H9 (cell line): Measurements from ENCODE around the gene OTP. TPM values are rescaled to one million over a fixed set of nuclear protein-coding genes. Genes with fewer than 3 reads are reported as not detected.
A peak's percentile ranks its signal among the peaks of the same experiment; 100 is the strongest.

Experiments used
- DNase-seq: peaks from one replicate; pipeline ENCODE4 v3.0.0-alpha.2; 2017
- H2AFZ ChIP-seq: one replicate; pipeline ENCODE4 v1.6.1; 2013; ENCODE audit warnings: mild to moderate bottlenecking, low read length, control low read depth, moderate library complexity
- H2AK5ac ChIP-seq: 2 replicates; pipeline ENCODE4 v1.6.1; 2013; ENCODE audit warnings: low read length, control low read depth, mixed read lengths; ENCODE audit not compliant: insufficient read length
- H2BK120ac ChIP-seq: one replicate; pipeline ENCODE4 v1.6.1; 2013; ENCODE audit warnings: low read depth, mild to moderate bottlenecking, low read length, control low read depth, inconsistent platforms; ENCODE audit not compliant: poor library complexity, severe bottlenecking
- H2BK12ac ChIP-seq: 2 replicates; pipeline ENCODE4 v1.6.1; 2013; ENCODE audit warnings: low read length, control low read depth, mixed read lengths, low read depth; ENCODE audit not compliant: insufficient read length
- H2BK15ac ChIP-seq: 2 replicates; pipeline ENCODE4 v1.6.1; 2013; ENCODE audit warnings: low read depth, low read length, control low read depth
- H2BK20ac ChIP-seq: one replicate; pipeline ENCODE4 v1.6.1; 2013; ENCODE audit warnings: low read depth, mild to moderate bottlenecking, low read length, control low read depth, inconsistent platforms; ENCODE audit not compliant: poor library complexity, severe bottlenecking
- H2BK5ac ChIP-seq: 2 replicates; pipeline ENCODE4 v1.6.1; 2013; ENCODE audit warnings: low read length, control low read depth, mixed read lengths; ENCODE audit not compliant: insufficient read length
- H3K14ac ChIP-seq: 2 replicates; pipeline ENCODE4 v1.6.1; 2013; ENCODE audit warnings: low read length, control low read depth; ENCODE audit not compliant: insufficient read depth
- H3K18ac ChIP-seq: 2 replicates; pipeline ENCODE4 v1.6.1; 2013; ENCODE audit warnings: low read depth, mild to moderate bottlenecking, mixed read lengths, low read length, control low read depth; ENCODE audit not compliant: insufficient read length
- H3K23ac ChIP-seq: 2 replicates; pipeline ENCODE4 v1.6.1; 2013; ENCODE audit warnings: low read length, control low read depth, mixed read lengths, low read depth; ENCODE audit not compliant: insufficient read length
- H3K23me2 ChIP-seq: 2 replicates; pipeline ENCODE4 v1.6.1; 2013; ENCODE audit warnings: low read depth, mild to moderate bottlenecking, mixed read lengths, low read length, control low read depth; ENCODE audit not compliant: insufficient read length, poor library complexity, severe bottlenecking
- H3K27ac ChIP-seq: 2 replicates; pipeline ENCODE4 v1.5.1; 2013; ENCODE audit warnings: low read length, control low read depth, mixed read lengths, low read depth; ENCODE audit not compliant: insufficient read length
- H3K27me3 ChIP-seq: 2 replicates; pipeline ENCODE4 v1.6.1; 2013; ENCODE audit warnings: low read length, control low read depth, inconsistent platforms; ENCODE audit not compliant: insufficient read depth
- H3K4ac ChIP-seq: 2 replicates; pipeline ENCODE4 v1.6.1; 2013; ENCODE audit warnings: low read depth, mild to moderate bottlenecking, control low read depth, inconsistent platforms, low read length, moderate library complexity
- H3K4me1 ChIP-seq: 2 replicates; pipeline ENCODE4 v1.6.1; 2013; ENCODE audit warnings: low read length, control low read depth, inconsistent platforms; ENCODE audit not compliant: insufficient read depth
- H3K4me2 ChIP-seq: 2 replicates; pipeline ENCODE4 v1.6.1; 2013; ENCODE audit warnings: low read length, control low read depth, mixed read lengths; ENCODE audit not compliant: insufficient read length, insufficient read depth
- H3K56ac ChIP-seq: 2 replicates; pipeline ENCODE4 v1.6.1; 2013; ENCODE audit warnings: low read depth, mild to moderate bottlenecking, mixed read lengths, low read length, control low read depth; ENCODE audit not compliant: insufficient read length
- H3K79me1 ChIP-seq: 2 replicates; pipeline ENCODE4 v1.6.1; 2013; ENCODE audit warnings: low read depth, mild to moderate bottlenecking, moderate library complexity, low read length, control low read depth, inconsistent platforms; ENCODE audit not compliant: insufficient read depth, poor library complexity, severe bottlenecking
- H3K79me2 ChIP-seq: 2 replicates; pipeline ENCODE4 v1.6.1; 2013; ENCODE audit warnings: low read length, control low read depth, inconsistent platforms; ENCODE audit not compliant: insufficient read depth
- H3K9ac ChIP-seq: 2 replicates; pipeline ENCODE4 v1.6.1; 2013; ENCODE audit warnings: low read length, control low read depth, mixed read lengths; ENCODE audit not compliant: insufficient read length; ENCODE audit errors: extremely low read depth
- H3K9me3 ChIP-seq: one replicate; pipeline ENCODE4 v1.6.1; 2013; ENCODE audit warnings: low read depth, low read length, inconsistent platforms; ENCODE audit not compliant: control insufficient read depth
- H3T11ph ChIP-seq: one replicate; pipeline ENCODE4 v1.6.1; 2013; ENCODE audit warnings: mild to moderate bottlenecking, low read length, control low read depth, inconsistent platforms
- H4K20me1 ChIP-seq: one replicate; pipeline ENCODE4 v1.6.1; 2013; ENCODE audit not compliant: control insufficient read depth, insufficient read length, insufficient read depth
- H4K5ac ChIP-seq: 2 replicates; pipeline ENCODE4 v1.6.1; 2013; ENCODE audit warnings: low read depth, mild to moderate bottlenecking, mixed read lengths, low read length, control low read depth; ENCODE audit not compliant: insufficient read length
- H4K8ac ChIP-seq: replicated peaks from 2 replicates; pipeline ENCODE4 v1.6.1; 2013; ENCODE audit warnings: low read length, control low read depth, mixed read lengths, low read depth; ENCODE audit not compliant: insufficient read length
- H4K91ac ChIP-seq: 2 replicates; pipeline ENCODE4 v1.6.1; 2013; ENCODE audit warnings: low read depth, mild to moderate bottlenecking, moderate library complexity, mixed read lengths, low read length, control low read depth; ENCODE audit not compliant: insufficient read length
- H3K27ac Mint-ChIP-seq, 3 experiments: 2 replicates in 2 of 3; 3 replicates in 1 of 3; pipeline ENCODE4 v1.8.0; 2020 to 2021; ENCODE audit warnings: mixed read lengths in 3 of 3, mild to moderate bottlenecking in 1 of 3, moderate library complexity in 1 of 3
- H3K27me3 Mint-ChIP-seq: 2 replicates; pipeline ENCODE4 v1.8.0; 2021; ENCODE audit warnings: low read depth, mild to moderate bottlenecking, moderate library complexity, mixed read lengths
- H3K36me3 Mint-ChIP-seq, 3 experiments: 2 replicates in 2 of 3; 3 replicates in 1 of 3; pipeline ENCODE4 v1.8.0; 2020 to 2021; ENCODE audit warnings: low read depth in 3 of 3, mixed read lengths in 3 of 3; ENCODE audit not compliant: insufficient read depth in 1 of 3
- H3K4me1 Mint-ChIP-seq, 2 experiments: 2 replicates each; pipeline ENCODE4 v1.8.0; 2020; ENCODE audit warnings: mixed read lengths in 2 of 2
- H3K4me3 Mint-ChIP-seq, 2 experiments: 2 replicates in 1 of 2; 3 replicates in 1 of 2; pipeline ENCODE4 v1.8.0; 2020 to 2021; ENCODE audit warnings: mild to moderate bottlenecking in 2 of 2, mixed read lengths in 2 of 2, moderate library complexity in 1 of 2
- H3K9me3 Mint-ChIP-seq, 2 experiments: 2 replicates in 1 of 2; 3 replicates in 1 of 2; pipeline ENCODE4 v1.8.0; 2020; ENCODE audit warnings: mild to moderate bottlenecking in 2 of 2, mixed read lengths in 2 of 2, moderate library complexity in 1 of 2
- WGBS: extraction: QIAGEN DNeasy Blood & Tissue Kit; methylation state at CpG from one replicate; pipeline ENCODE4 v1.1.7; 2013; ENCODE audit warnings: missing lambda C conversion rate, low lambda C conversion rate, mixed read lengths; ENCODE audit not compliant: insufficient read length; ENCODE audit errors: extremely low coverage; 5-methylcytosine and 5-hydroxymethylcytosine counted together
- total RNA-seq: library from RNA; stranded (reverse); gene quantifications from 2 replicates; pipeline ENCODE4 v1.2.1, GENCODE V29; 2021
- TF ChIP-seq, protein P1 (sequence below): fragments of 200-600 bp; sonication (generic); conservative IDR thresholded peaks from 3 replicates; pipeline ENCODE4 v1.8.0; 2021; ENCODE audit warnings: antibody characterized with exemption, mild to moderate bottlenecking

The OTP gene
- total RNA-seq, 1 experiment from 2014 or later = not detected

DNA sequence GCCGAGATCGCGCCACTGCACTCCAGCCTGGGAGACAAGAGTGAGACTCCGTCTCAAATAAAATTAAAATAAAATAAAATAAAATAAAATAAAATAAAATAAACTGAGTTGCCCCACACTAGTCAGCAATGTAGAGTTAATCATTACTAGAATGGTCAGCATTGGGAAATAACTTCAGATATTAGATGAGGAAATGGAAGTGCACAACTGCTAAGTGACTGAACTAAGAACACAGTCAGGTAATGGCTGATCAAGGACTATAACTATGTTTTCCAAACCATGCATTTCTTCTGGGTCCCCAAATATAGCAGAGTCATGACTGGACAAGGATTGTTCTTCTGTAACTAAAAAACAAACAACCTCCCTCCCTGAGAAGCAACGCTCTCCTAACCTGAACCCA, 17.1 kb downstream of the OTP start:
- Histone ChIP-seq H3K9ac (no peak overlapping the region), H3K4me1 (no peaks in the 10 kb centered on the region; the same call in 1 of the 2 replicates), H3K14ac (no peak overlapping the region), H3K56ac (no peak overlapping the region), H3K79me1 (no peaks in the 10 kb centered on the region), H2AK5ac (no peak overlapping the region), H3K4ac (no peak overlapping the region), H3K27ac (no peak overlapping the region), H2BK5ac (no peak overlapping the region), H3K18ac (peak overlapping the region; percentile 57), H3K79me2 (no peaks in the 10 kb centered on the region), H4K8ac (no peak overlapping the region), H3T11ph (no peak overlapping the region), H2BK12ac (no peak overlapping the region), H2AFZ (no peak overlapping the region), H4K20me1 (no peaks in the 10 kb centered on the region), H3K9me3 (no peaks in the 10 kb centered on the region), H3K23ac (no peak overlapping the region), H3K27me3 (peaks cover 13% of the 10 kb centered on the region; the same call in 1 of the 2 replicates), H2BK120ac (peak overlapping the region; percentile 72), H4K5ac (no peak overlapping the region), H2BK20ac (no peak overlapping the region), H2BK15ac (no peak overlapping the region), H4K91ac (no peak overlapping the region), H3K23me2 (no peaks in the 10 kb centered on the region), H3K4me2 (no peak overlapping the region)
- Mint-ChIP-seq H3K4me3 (no peak overlapping the region), H3K27me3 (peaks cover 84% of the 10 kb centered on the region), H3K36me3 (no peaks in the 10 kb centered on the region), H3K27ac (no peak overlapping the region), H3K4me1 (peaks cover 8 to 10% of the 10 kb centered on the region in 2 experiments), H3K9me3 (no peaks in the 10 kb centered on the region)
- DNase-seq = no peak
- WGBS = no CpG with 5 or more reads among the region's 5 CpGs
- TF ChIP-seq, protein P1, sequence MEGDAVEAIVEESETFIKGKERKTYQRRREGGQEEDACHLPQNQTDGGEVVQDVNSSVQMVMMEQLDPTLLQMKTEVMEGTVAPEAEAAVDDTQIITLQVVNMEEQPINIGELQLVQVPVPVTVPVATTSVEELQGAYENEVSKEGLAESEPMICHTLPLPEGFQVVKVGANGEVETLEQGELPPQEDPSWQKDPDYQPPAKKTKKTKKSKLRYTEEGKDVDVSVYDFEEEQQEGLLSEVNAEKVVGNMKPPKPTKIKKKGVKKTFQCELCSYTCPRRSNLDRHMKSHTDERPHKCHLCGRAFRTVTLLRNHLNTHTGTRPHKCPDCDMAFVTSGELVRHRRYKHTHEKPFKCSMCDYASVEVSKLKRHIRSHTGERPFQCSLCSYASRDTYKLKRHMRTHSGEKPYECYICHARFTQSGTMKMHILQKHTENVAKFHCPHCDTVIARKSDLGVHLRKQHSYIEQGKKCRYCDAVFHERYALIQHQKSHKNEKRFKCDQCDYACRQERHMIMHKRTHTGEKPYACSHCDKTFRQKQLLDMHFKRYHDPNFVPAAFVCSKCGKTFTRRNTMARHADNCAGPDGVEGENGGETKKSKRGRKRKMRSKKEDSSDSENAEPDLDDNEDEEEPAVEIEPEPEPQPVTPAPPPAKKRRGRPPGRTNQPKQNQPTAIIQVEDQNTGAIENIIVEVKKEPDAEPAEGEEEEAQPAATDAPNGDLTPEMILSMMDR = no peak
